Uterus (tissue), 2 donors: Measurements from ENCODE around the gene BTD.

ENCODE experiments used
- CTCF ChIP-seq, 4 experiments: fragments of 200-600 bp in 2 of 4; fragments of 450-650 bp in 2 of 4; sonication (generic) in 2 of 4; IDR thresholded peaks; one replicate each; pipeline ENCODE4 v1.5.1; 2016 to 2019; ENCODE audit warnings: antibody characterized with exemption in 4 of 4, mild to moderate bottlenecking in 2 of 4, moderate library complexity in 1 of 4
- POLR2A ChIP-seq, 2 donors: fragments of 450-650 bp; IDR thresholded peaks; one replicate each; pipeline ENCODE4 v1.6.1; 2016; ENCODE audit warnings: antibody characterized with exemption in 2 of 2, mild to moderate bottlenecking in 1 of 2, moderate library complexity in 1 of 2

- TF ChIP-seq CTCF (IDR thresholded peaks at IDR 0.05) = no peak
- TF ChIP-seq POLR2A (IDR thresholded peaks at IDR 0.05) = no peak
Measured at GRCh38 chr3:15606434-15606891, 4.9 kb downstream of the BTD start.
